ENCODE data around the gene PDGFA. TPM values are rescaled to one million over a fixed set of nuclear protein-coding genes. Genes with fewer than 3 reads are reported as not detected.

PDGFA gene
- total and polyA plus RNA-seq, 2 experiments from 2014 or later: 35.6 to 43.1 TPM

DNA sequence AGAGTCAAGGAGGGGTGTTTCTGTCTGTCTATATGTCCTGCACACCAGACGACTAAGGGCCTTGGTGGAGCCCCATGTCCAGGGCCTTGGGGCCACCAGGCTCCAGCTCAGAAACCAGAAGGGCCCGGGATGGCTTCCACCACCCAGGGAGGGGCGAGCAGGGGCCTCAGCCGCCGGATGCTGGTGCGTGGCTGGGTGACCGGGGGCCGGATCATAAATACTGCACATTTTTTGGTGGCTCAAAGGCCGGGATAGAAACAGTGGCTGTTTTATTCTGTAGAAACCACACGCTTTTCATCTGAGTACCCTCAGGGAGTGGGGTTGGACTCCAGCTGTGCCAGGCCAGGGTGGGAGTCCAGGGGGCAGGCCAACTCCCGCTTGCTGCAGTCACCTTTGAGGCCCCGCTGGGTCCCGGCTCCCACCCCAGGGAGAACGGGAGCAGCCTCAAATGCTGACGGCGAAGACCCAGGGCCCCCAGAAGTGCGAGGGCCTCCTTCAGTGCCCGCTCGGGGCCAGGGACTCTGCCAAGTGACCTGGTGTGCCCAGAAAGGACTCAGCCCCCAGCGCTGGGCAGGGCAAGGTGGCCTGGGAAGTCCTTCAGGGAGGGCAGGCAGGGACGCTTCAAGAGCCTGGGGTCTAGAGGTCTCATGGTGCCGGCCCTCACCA lies 28.2 kb downstream of the PDGFA start (continued):
- TF ChIP-seq, protein P1, sequence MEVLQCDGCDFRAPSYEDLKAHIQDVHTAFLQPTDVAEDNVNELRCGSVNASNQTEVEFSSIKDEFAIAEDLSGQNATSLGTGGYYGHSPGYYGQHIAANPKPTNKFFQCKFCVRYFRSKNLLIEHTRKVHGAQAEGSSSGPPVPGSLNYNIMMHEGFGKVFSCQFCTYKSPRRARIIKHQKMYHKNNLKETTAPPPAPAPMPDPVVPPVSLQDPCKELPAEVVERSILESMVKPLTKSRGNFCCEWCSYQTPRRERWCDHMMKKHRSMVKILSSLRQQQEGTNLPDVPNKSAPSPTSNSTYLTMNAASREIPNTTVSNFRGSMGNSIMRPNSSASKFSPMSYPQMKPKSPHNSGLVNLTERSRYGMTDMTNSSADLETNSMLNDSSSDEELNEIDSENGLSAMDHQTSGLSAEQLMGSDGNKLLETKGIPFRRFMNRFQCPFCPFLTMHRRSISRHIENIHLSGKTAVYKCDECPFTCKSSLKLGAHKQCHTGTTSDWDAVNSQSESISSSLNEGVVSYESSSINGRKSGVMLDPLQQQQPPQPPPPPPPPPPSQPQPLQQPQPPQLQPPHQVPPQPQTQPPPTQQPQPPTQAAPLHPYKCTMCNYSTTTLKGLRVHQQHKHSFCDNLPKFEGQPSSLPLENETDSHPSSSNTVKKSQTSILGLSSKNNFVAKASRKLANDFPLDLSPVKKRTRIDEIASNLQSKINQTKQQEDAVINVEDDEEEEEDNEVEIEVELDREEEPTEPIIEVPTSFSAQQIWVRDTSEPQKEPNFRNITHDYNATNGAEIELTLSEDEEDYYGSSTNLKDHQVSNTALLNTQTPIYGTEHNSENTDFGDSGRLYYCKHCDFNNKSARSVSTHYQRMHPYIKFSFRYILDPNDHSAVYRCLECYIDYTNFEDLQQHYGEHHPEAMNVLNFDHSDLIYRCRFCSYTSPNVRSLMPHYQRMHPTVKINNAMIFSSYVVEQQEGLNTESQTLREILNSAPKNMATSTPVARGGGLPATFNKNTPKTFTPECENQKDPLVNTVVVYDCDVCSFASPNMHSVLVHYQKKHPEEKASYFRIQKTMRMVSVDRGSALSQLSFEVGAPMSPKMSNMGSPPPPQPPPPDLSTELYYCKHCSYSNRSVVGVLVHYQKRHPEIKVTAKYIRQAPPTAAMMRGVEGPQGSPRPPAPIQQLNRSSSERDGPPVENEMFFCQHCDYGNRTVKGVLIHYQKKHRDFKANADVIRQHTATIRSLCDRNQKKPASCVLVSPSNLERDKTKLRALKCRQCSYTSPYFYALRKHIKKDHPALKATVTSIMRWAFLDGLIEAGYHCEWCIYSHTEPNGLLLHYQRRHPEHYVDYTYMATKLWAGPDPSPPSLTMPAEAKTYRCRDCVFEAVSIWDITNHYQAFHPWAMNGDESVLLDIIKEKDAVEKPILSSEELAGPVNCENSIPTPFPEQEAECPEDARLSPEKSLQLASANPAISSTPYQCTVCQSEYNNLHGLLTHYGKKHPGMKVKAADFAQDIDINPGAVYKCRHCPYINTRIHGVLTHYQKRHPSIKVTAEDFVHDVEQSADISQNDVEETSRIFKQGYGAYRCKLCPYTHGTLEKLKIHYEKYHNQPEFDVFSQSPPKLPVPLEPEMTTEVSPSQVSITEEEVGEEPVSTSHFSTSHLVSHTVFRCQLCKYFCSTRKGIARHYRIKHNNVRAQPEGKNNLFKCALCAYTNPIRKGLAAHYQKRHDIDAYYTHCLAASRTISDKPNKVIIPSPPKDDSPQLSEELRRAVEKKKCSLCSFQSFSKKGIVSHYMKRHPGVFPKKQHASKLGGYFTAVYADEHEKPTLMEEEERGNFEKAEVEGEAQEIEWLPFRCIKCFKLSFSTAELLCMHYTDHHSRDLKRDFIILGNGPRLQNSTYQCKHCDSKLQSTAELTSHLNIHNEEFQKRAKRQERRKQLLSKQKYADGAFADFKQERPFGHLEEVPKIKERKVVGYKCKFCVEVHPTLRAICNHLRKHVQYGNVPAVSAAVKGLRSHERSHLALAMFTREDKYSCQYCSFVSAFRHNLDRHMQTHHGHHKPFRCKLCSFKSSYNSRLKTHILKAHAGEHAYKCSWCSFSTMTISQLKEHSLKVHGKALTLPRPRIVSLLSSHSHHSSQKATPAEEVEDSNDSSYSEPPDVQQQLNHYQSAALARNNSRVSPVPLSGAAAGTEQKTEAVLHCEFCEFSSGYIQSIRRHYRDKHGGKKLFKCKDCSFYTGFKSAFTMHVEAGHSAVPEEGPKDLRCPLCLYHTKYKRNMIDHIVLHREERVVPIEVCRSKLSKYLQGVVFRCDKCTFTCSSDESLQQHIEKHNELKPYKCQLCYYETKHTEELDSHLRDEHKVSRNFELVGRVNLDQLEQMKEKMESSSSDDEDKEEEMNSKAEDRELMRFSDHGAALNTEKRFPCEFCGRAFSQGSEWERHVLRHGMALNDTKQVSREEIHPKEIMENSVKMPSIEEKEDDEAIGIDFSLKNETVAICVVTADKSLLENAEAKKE (CRISPR knock-in tag; IDR thresholded peaks at IDR 0.05): no peak
- no peak for TF ChIP-seq STAT1 (IDR thresholded peaks at IDR 0.05; ENCODE audit: unreplicated experiment)

- Histone ChIP-seq H3F3A (replicated peaks; ENCODE audit: low read depth) (no peaks in the 10 kb centered on the region), H3K79me2 (replicated peaks; ENCODE audit: insufficient read depth) (no peaks in the 10 kb centered on the region), H3K27me3 (ENCODE audit: insufficient read depth) (no peaks in the 10 kb centered on the region), H3K4me3 (no peak overlapping the region), H3K4me2 (no peak overlapping the region), H3K36me3 (ENCODE audit: insufficient read depth) (no peaks in the 10 kb centered on the region), H2AFZ (no peak overlapping the region), H3K9me2 (ENCODE audit: insufficient read depth) (no peaks in the 10 kb centered on the region), H3K4me1 (ENCODE audit: insufficient read depth) (no peaks in the 10 kb centered on the region), H4K20me1 (replicated peaks; ENCODE audit: insufficient read depth) (no peaks in the 10 kb centered on the region), H3K27ac (ENCODE audit: low read depth) (no peak overlapping the region)
- H3K27ac Mint-ChIP-seq: no peak overlapping the region
- peaks cover 10% of the 10 kb centered on the region; the same call in 2 of the 3 replicates for H3K9me3 Mint-ChIP-seq
- peaks cover 11% of the 10 kb centered on the region; the same call in 2 of the 3 replicates for H3K36me3 Mint-ChIP-seq (ENCODE audit: low read depth)
- H3K4me3 Mint-ChIP-seq: no peak overlapping the region
- DNase-seq (ENCODE audit: low spot score) (no peak), ATAC-seq (no peak)
- H3K27me3 Mint-ChIP-seq (ENCODE audit: insufficient read depth, low read depth, poor library complexity): peaks cover 10% of the 10 kb centered on the region
- H3K4me1 Mint-ChIP-seq: no peaks in the 10 kb centered on the region
- TF ChIP-seq POLR2AphosphoS5 (IDR thresholded peaks at IDR 0.05; ENCODE audit: low read depth) (no peak), STAT1 (IDR thresholded peaks at IDR 0.05; ENCODE audit: unreplicated experiment) (no peak), CTCF (conservative IDR thresholded peaks at IDR 0.05; ENCODE audit: low read depth in 2 of 2) (no peak), JUNB (IDR thresholded peaks at IDR 0.05; ENCODE audit: unreplicated experiment) (no peak), EZH2phosphoT487 (IDR thresholded peaks at IDR 0.05; ENCODE audit: unreplicated experiment) (no peak), REST (IDR thresholded peaks at IDR 0.05; ENCODE audit: unreplicated experiment) (no peak)
- TF ChIP-seq, protein P2, sequence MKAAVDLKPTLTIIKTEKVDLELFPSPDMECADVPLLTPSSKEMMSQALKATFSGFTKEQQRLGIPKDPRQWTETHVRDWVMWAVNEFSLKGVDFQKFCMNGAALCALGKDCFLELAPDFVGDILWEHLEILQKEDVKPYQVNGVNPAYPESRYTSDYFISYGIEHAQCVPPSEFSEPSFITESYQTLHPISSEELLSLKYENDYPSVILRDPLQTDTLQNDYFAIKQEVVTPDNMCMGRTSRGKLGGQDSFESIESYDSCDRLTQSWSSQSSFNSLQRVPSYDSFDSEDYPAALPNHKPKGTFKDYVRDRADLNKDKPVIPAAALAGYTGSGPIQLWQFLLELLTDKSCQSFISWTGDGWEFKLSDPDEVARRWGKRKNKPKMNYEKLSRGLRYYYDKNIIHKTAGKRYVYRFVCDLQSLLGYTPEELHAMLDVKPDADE (IDR thresholded peaks at IDR 0.05): no peak
Observed at GRCh38 chr7:490461-491291, 29.0 kb downstream of the PDGFA start.

All from GM23338 (cell line).